ENCODE results near the gene PRLHR.
A peak's percentile ranks its signal among the peaks of the same experiment; 100 is the strongest.

Gene PRLHR

DNA sequence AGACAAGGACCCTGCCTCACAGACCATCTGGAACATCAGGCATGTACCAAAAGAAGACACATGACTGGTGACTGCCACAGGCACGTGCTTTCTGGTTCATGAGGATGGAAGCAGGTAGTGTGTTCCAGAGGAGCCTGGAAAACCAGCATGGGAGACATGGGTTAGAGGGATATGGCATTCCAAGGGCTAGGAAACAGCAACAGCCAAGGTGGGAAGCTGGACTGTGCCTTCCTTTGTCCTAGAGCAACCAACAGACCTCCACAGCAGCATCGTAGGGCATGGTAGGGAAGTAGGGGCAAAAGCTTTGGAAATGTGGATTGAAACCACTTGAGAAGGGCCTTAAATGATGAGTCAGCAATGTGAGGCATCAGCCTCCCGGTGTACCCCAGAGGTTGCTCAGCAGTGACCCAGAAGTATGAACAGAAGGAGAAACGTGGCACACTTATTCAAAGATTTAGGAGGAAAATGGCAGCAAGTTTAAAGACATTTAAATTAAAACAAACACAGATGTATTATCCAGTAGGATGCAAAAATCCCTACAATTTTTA, 51.0 kb downstream of the PRLHR start:
- Histone ChIP-seq H3K27me3 (ENCODE audit: control insufficient read depth, low read length) (peaks cover 14% of the 10 kb centered on the region), H3K79me2 (ENCODE audit: control insufficient read depth, low read length) (no peaks in the 10 kb centered on the region), H3K27ac (ENCODE audit: low read depth, low read length) (no peak overlapping the region), H3K36me3 (ENCODE audit: control insufficient read depth, low read length) (no peaks in the 10 kb centered on the region), H3K4me2 (ENCODE audit: low read length) (no peak overlapping the region), H3K4me3 (ENCODE audit: low read length) (no peak overlapping the region), H3F3A (ENCODE audit: control insufficient read depth, insufficient read depth) (no peaks in the 10 kb centered on the region), H3K4me1 (ENCODE audit: control insufficient read depth, low read length) (no peaks in the 10 kb centered on the region), H3K9me3 (ENCODE audit: control insufficient read depth, insufficient read depth, low read length) (no peaks in the 10 kb centered on the region), H4K20me1 (ENCODE audit: control insufficient read depth, insufficient read depth, low read depth, low read length) (no peaks in the 10 kb centered on the region), H3K9me2 (replicated peaks; ENCODE audit: control insufficient read depth, low read length) (no peaks in the 10 kb centered on the region)
- TF ChIP-seq, protein P1, sequence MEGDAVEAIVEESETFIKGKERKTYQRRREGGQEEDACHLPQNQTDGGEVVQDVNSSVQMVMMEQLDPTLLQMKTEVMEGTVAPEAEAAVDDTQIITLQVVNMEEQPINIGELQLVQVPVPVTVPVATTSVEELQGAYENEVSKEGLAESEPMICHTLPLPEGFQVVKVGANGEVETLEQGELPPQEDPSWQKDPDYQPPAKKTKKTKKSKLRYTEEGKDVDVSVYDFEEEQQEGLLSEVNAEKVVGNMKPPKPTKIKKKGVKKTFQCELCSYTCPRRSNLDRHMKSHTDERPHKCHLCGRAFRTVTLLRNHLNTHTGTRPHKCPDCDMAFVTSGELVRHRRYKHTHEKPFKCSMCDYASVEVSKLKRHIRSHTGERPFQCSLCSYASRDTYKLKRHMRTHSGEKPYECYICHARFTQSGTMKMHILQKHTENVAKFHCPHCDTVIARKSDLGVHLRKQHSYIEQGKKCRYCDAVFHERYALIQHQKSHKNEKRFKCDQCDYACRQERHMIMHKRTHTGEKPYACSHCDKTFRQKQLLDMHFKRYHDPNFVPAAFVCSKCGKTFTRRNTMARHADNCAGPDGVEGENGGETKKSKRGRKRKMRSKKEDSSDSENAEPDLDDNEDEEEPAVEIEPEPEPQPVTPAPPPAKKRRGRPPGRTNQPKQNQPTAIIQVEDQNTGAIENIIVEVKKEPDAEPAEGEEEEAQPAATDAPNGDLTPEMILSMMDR (IDR thresholded peaks at IDR 0.05; ENCODE audit: low read depth, low read length, poor library complexity, severe bottlenecking): peak; percentile 27
- no peak for TF ChIP-seq EZH2phosphoT487 (IDR thresholded peaks at IDR 0.05; ENCODE audit: borderline replicate concordance, low read length)

DNA sequence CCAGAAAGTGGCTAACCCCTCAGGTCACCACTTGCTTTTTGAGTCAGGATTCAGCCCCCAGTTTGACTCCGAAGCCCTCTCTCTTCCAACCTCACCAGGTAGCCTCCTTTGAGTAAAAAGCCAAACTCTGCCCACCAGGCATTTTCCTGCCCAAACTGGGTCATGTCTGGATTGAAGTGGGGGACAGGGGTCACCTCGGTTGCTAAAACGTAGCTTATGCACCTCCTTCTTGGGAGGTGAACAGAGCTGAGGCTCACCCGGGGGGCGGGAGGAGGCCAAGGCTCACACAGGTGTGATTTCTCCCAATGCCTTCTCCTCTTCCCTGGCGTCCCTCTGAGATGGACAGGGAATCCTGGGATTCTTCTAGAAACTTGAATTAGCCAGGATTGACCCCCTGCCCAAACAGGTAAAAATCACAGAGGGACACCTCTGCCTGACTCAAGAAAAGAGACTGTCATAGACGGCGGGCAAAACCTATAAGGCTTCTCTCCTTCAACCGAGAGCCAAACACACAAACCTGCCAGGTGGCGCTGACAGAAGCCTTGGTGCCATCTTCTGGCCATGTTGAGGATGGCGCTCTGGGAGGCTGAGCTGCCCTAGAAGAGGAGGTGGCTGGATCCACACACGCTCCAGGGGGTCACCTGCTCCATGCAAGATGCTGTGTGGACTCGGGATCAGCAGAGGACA, 51.6 kb downstream of the PRLHR start:
- no peaks in the 10 kb centered on the region for H3K4me1 ChIP-seq (ENCODE audit: control insufficient read depth, low read length)
- H3K27me3 ChIP-seq (ENCODE audit: control insufficient read depth, low read length): peaks cover 14% of the 10 kb centered on the region
- H4K20me1 ChIP-seq (ENCODE audit: control insufficient read depth, insufficient read depth, low read depth, low read length): no peaks in the 10 kb centered on the region
- H3K4me2 ChIP-seq (ENCODE audit: low read length): no peak overlapping the region
- H3K9me2 ChIP-seq (replicated peaks; ENCODE audit: control insufficient read depth, low read length): no peaks in the 10 kb centered on the region
- no peaks in the 10 kb centered on the region for H3F3A ChIP-seq (ENCODE audit: control insufficient read depth, insufficient read depth)
- H3K79me2 ChIP-seq (ENCODE audit: control insufficient read depth, low read length): no peaks in the 10 kb centered on the region
- no peak overlapping the region for H3K4me3 ChIP-seq (ENCODE audit: low read length)
- no peaks in the 10 kb centered on the region for H3K9me3 ChIP-seq (ENCODE audit: control insufficient read depth, insufficient read depth, low read length)
- H3K27ac ChIP-seq (ENCODE audit: low read depth, low read length): no peak overlapping the region
- H3K36me3 ChIP-seq (ENCODE audit: control insufficient read depth, low read length): no peaks in the 10 kb centered on the region
- TF ChIP-seq, protein P1 (IDR thresholded peaks at IDR 0.05; ENCODE audit: low read depth, low read length, poor library complexity, severe bottlenecking): peak; percentile 67
- TF ChIP-seq EZH2phosphoT487 (IDR thresholded peaks at IDR 0.05; ENCODE audit: borderline replicate concordance, low read length): no peak

DNA sequence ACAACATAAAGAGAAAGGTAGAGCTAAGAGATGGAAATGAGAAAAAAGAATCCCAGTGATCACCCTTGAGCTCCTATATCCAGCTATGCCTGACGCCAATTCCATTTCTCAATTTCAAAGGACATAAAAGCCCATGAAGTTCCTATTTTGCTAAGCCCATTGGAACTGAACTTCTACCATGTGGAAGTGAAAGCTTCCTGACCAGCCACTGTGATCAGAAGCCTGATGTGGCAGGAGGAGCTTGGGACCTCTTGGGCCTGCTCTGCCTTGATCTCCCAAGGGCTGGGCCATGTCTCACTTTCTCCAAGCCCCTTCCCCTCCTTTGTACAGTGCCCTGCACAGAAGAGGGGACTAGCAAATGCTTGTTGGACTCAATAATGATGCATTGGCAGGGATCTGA, 52.7 kb downstream of the PRLHR start:
- H3K4me1 ChIP-seq (ENCODE audit: control insufficient read depth, low read length): no peaks in the 10 kb centered on the region
- H3K36me3 ChIP-seq (ENCODE audit: control insufficient read depth, low read length): no peaks in the 10 kb centered on the region
- no peak overlapping the region for H3K27ac ChIP-seq (ENCODE audit: low read depth, low read length)
- H3K9me2 ChIP-seq (replicated peaks; ENCODE audit: control insufficient read depth, low read length): no peaks in the 10 kb centered on the region
- no peaks in the 10 kb centered on the region for H3K79me2 ChIP-seq (ENCODE audit: control insufficient read depth, low read length)
- TF ChIP-seq, protein P1 (IDR thresholded peaks at IDR 0.05; ENCODE audit: low read depth, low read length, poor library complexity, severe bottlenecking): no peak
- TF ChIP-seq EZH2phosphoT487 (IDR thresholded peaks at IDR 0.05; ENCODE audit: borderline replicate concordance, low read length): no peak
- peaks cover 14% of the 10 kb centered on the region for H3K27me3 ChIP-seq (ENCODE audit: control insufficient read depth, low read length)
- H3K4me3 ChIP-seq (ENCODE audit: low read length): no peak overlapping the region
- H3F3A ChIP-seq (ENCODE audit: control insufficient read depth, insufficient read depth): no peaks in the 10 kb centered on the region
- no peaks in the 10 kb centered on the region for H4K20me1 ChIP-seq (ENCODE audit: control insufficient read depth, insufficient read depth, low read depth, low read length)
- no peaks in the 10 kb centered on the region for H3K9me3 ChIP-seq (ENCODE audit: control insufficient read depth, insufficient read depth, low read length)
- H3K4me2 ChIP-seq (ENCODE audit: low read length): no peak overlapping the region

Measured in DOHH2 (cell line).